ENCODE measurements around the gene KRT1.

DNA sequence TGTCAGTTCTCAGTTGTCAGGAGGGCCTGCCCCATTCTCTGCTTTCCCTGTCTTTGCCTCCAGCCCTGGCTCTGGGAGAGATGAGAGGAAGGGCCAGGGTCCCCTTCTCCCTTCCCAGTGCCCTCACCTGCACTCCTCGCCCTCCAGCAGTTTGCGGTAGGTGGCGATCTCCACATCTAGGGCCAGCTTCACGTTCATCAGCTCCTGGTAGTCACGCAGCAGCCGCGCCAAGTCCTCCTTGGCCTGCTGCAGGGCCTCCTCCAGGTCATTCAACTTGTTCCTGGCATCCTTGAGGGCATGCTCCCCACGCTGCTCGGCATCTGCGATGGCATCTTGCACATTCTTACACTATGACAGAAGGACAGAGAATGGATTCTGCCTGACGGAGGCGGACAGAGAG lies 33.6 kb downstream of the KRT1 start:
- TF ChIP-seq EZH2 (IDR thresholded peaks at IDR 0.05; ENCODE audit: insufficient read depth, poor library complexity, severe bottlenecking) (no peak), EZH2phosphoT487 (IDR thresholded peaks at IDR 0.05; ENCODE audit: insufficient read depth, low read depth) (no peak)

Data from GM23248 (cell line).